AG09309 (cell line): Measurements from ENCODE around the gene NUDT3.

Experiments
- DNase-seq: peaks from one replicate; pipeline ENCODE4 v3.0.0-alpha.2; 2010; ENCODE audit warnings: low read depth
- H3K4me3 ChIP-seq: 2 replicates; pipeline ENCODE4 v1.5.1; 2011; ENCODE audit warnings: mild to moderate bottlenecking, low read depth, low read length, moderate library complexity; ENCODE audit not compliant: control insufficient read depth
- TF ChIP-seq, protein P1 (sequence below): IDR thresholded peaks from 2 replicates; pipeline ENCODE4 v1.5.1; 2011; ENCODE audit warnings: mild to moderate bottlenecking, low read depth, low read length, inconsistent platforms; ENCODE audit not compliant: insufficient read depth, control insufficient read depth; ENCODE audit errors: missing control alignments

NUDT3 gene

DNA sequence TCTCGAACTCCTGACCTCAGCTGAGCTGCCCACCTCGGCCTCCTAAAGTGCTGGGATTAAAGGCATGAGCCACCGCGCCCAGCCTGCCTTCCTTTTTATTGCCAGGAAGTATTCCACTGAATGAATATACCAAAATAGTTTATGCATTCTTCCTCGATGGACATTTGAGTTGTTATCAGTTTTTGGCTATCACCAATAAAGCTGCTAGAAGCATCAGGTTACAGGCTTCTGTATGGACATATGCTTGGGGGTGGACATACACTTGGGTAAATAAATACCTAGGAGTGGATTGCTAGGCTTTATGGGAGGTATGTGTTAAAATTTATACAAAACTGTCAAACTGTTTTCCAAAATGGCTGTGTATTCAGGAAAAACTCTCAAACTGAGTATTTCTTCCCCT is 43.4 kb upstream of the NUDT3 start:
- TF ChIP-seq, protein P1, sequence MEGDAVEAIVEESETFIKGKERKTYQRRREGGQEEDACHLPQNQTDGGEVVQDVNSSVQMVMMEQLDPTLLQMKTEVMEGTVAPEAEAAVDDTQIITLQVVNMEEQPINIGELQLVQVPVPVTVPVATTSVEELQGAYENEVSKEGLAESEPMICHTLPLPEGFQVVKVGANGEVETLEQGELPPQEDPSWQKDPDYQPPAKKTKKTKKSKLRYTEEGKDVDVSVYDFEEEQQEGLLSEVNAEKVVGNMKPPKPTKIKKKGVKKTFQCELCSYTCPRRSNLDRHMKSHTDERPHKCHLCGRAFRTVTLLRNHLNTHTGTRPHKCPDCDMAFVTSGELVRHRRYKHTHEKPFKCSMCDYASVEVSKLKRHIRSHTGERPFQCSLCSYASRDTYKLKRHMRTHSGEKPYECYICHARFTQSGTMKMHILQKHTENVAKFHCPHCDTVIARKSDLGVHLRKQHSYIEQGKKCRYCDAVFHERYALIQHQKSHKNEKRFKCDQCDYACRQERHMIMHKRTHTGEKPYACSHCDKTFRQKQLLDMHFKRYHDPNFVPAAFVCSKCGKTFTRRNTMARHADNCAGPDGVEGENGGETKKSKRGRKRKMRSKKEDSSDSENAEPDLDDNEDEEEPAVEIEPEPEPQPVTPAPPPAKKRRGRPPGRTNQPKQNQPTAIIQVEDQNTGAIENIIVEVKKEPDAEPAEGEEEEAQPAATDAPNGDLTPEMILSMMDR = no peak
- DNase-seq = no peak
- no peak overlapping the region for H3K4me3 ChIP-seq

DNA sequence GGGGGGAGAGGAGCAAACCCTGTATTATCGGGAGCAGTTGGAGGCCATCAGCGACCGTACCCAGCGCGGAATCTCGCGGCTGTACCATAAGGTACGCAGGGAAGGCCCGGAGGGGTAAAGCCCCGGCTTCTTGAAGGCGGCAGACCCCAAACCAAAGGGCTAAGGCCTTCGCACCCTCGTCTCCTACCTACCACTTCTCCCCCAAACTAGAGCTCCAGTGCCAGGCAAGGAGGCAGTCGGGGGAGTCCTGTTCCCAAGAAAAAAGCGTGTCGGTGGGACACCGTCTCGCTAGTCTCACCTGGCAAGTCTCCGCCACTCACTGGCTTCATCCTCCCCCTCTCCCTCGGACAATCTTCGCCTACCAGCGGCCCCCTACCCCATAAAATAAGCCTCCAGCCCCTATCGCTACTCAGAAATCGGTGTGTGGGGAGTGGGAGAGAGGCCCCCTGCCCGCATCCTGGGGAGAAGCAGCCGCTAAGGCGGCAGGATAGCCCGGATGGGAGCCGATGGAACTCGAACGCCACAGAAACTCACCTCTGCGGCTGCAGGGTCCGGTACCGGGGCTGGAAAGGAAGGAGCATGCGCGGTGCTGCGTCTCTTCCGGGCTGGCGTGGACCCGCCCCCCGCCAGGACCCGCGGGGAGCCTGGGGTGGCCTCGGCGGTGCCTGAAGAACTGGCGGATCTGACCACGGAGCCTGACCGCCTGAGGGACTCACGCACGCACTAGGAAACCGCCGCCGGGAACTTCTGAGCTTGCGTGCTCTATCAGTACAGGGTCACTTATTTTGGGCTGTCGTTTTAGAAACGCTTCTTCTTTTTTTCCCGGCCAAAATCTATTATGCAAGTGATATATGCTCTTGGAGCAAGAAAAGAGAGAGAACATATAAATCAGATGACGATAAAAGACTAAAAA is 33.3 kb upstream of the NUDT3 start, which contains the start of gene RPS10:
TSS of gene RPS10 (minus strand) at position 572 of the 913 bp plus-strand sequence. CDS start 848 bp downstream, outside the sequence.
- DNase-seq = peak; percentile 63
- H3K4me3 ChIP-seq = peak within 1 kb of the TSS; percentile 88
- TF ChIP-seq, protein P1 = no peak

DNA sequence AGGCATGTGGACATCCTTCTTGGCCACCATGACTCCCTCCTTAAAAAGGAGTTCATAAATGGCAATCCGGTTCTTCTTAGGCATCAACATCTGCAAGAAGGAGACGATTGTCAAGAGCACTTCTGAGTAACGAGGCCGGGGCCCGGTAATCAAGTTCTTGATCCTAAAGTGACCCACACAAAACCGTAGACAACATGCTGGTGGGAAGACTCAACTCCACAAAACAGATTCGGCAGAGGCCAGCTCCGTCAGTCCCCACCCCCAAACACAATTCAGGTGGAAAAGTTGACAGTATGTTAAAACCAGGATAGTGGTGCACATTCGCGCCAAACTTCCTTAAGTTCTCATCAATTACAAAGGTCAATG is 32.6 kb upstream of the NUDT3 start:
- no peak for DNase-seq
- TF ChIP-seq, protein P1 = no peak
- peak overlapping the region; percentile 88 for H3K4me3 ChIP-seq

DNA sequence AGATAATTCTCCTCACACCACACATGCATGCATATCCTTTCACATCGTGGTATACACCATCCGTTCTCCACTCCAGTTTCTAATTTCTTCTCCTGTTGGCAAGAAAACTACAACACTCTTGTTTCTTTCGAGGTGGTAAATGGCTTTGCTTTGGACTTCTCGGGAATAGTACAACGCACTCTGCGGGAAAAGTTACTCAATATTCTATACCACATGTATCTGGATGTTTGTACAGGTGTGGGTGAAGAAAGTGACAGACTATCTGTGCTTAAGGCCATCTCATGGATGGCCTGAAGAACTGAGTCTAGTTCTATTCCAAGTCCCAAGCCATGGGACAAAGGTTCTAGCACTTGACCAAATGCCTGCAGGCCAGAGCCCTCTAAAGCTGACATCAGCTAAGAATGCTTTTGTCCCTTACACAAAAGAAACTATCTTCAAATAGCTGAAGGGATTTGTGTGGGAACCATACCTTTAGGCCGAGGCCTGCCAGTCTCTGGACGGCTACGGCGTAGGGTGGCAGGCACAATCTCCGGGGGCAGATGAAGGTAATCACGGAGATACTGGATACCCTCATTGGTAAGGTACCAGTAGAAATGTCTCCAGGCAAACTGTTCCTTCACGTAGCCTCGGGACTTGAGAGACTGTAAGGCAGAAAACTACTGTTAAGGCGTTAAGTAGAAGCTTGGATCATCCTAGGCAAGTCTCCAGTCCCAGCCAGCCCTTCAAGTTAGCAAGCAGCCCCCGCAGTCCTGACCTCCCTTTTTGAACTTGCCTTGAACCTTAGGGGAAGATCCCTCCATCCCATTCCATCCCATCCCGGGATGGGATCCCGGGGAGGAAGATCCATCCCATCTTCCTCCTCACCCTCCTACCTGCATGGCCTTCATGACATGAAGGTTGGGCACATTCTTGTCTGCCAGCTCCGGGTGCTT is 32.0 kb upstream of the NUDT3 start:
- TF ChIP-seq, protein P1 = no peak
- DNase-seq = no peak
- peak overlapping the region; percentile 88 for H3K4me3 ChIP-seq

DNA sequence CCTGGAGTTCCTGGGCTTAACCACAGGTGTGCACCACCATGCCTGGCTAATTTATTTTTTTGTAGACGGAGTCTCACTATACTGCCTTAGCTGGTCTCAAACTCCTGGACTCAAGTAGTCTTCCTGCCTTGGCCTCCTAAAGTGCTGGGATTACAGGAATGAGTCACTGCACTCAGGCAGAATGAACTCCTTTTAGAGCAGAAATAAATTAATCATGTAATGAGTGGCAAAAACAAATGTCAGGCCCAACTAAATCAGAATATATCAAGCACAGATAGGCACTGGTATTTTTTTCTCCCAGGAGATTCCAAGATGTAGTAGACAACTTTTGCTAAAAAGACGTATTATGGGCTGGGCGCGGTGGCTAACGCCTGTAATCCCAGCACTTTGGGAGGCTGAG is 30.8 kb upstream of the NUDT3 start:
- no peak overlapping the region for H3K4me3 ChIP-seq
- DNase-seq = no peak
- TF ChIP-seq, protein P1 = no peak

DNA sequence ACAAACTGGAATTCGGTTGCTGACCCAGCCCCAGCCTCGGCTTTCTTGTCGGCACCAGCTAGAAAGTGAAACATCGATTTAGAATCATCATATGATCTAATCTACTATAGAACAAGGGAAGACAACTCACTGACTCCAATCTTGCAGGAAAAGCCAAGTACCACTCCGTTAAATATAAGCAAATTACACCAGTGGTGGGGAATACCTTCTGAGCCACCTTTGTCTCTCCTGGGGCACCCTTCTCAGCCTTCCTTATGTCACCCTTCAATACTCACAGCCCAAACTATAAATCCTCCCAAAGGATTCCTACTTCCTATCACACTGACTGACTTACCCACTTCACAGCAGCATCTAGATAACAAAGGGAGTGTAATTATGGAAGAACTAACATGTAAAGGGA is 25.9 kb upstream of the NUDT3 start:
- no peak for DNase-seq
- H3K4me3 ChIP-seq = no peak overlapping the region
- TF ChIP-seq, protein P1 = no peak
